ENCODE data around the gene RBM33.

DNA sequence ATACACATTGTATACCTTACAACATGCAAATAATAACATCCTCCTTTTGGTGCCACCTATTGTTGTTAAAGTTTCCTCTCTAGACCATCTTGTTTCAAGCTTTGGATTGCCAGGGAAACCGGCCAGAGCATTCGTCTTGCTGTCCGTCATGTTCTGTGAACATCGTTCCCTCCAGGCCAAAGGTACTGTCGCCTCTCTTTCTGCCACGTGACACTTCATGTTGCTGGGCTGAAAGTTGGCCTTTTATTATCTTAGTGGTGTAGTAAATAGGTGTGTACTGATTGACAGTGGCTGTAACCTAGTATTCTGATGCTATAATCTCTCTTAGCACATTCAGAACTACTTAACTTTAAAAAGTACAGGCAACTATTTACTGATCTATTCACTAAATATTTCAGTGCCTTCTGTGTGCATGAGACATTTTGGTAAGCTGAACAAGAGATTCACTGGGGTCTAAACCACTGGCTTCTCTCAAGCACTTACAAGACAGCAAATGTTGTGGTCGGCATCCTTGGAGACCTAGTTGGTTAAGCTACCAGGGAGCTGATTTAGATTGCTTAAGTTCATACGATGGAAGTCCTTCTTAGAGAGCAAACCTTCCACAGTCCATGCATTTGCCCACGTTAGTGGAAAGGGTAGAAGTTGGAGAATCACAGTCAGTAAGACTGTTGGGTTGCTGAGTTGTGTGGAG is 115.4 kb downstream of the RBM33 start:
- TF ChIP-seq, protein P1, sequence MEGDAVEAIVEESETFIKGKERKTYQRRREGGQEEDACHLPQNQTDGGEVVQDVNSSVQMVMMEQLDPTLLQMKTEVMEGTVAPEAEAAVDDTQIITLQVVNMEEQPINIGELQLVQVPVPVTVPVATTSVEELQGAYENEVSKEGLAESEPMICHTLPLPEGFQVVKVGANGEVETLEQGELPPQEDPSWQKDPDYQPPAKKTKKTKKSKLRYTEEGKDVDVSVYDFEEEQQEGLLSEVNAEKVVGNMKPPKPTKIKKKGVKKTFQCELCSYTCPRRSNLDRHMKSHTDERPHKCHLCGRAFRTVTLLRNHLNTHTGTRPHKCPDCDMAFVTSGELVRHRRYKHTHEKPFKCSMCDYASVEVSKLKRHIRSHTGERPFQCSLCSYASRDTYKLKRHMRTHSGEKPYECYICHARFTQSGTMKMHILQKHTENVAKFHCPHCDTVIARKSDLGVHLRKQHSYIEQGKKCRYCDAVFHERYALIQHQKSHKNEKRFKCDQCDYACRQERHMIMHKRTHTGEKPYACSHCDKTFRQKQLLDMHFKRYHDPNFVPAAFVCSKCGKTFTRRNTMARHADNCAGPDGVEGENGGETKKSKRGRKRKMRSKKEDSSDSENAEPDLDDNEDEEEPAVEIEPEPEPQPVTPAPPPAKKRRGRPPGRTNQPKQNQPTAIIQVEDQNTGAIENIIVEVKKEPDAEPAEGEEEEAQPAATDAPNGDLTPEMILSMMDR (conservative IDR thresholded peaks at IDR 0.05), result no peak
- no peak for TF ChIP-seq ZFX (IDR thresholded peaks at IDR 0.05)

All from C4-2B (cell line).